Measurements from ENCODE around the gene CNTNAP4. TPM values are rescaled to one million over a fixed set of nuclear protein-coding genes. Genes with fewer than 3 reads are reported as not detected.

The CNTNAP4 gene
- total and polyA plus RNA-seq, 12 donors, result 0.17 to 2.6 (median 0.56) TPM; not detected in 5

GRCh38 chr16:76459111-76459510 lies 181.9 kb downstream of the CNTNAP4 start:
- H3K36me3 ChIP-seq (replicated peaks in 1 of 2), result no peaks in the 10 kb centered on the region
- H3K27ac ChIP-seq, result no peak overlapping the region
- H3K4me1 ChIP-seq (replicated peaks in 1 of 2), result no peaks in the 10 kb centered on the region
- no peak for DNase-seq
- intact Hi-C loops (cut with DNase I), result no loop called here
- no peaks in the 10 kb centered on the region for H3K27me3 ChIP-seq
- H3K9me3 ChIP-seq (replicated peaks in 1 of 3), result no peaks in the 10 kb centered on the region
- H3K4me3 ChIP-seq, result no peak overlapping the region
- WGBS, 4 donors, result 65 to 77% (median 75%) methylated on average over 2 of the region's 2 CpGs
- TF ChIP-seq CTCF (IDR thresholded peaks at IDR 0.05), result no peak
- no peak for TF ChIP-seq POLR2A (IDR thresholded peaks at IDR 0.05)

- intact Hi-C loops (cut with DNase I), result no loop called here
- Histone ChIP-seq H3K27ac (no peak overlapping the region), H3K4me1 (replicated peaks in 1 of 2) (no peaks in the 10 kb centered on the region), H3K36me3 (replicated peaks in 1 of 2) (no peaks in the 10 kb centered on the region), H3K9me3 (replicated peaks in 1 of 3) (no peaks in the 10 kb centered on the region), H3K4me3 (no peak overlapping the region), H3K27me3 (no peaks in the 10 kb centered on the region)
- no peak for DNase-seq
- no peak for TF ChIP-seq POLR2A (IDR thresholded peaks at IDR 0.05)
- no peak for TF ChIP-seq CTCF (IDR thresholded peaks at IDR 0.05)
- 70 to 73% (median 71%) methylated on average over 8 of the region's 8 CpGs for WGBS, 4 donors
Observed at GRCh38 chr16:76461836-76462235, 184.6 kb downstream of the CNTNAP4 start.

GRCh38 chr16:76464955-76465620 lies 187.9 kb downstream of the CNTNAP4 start:
- TF ChIP-seq CTCF (IDR thresholded peaks at IDR 0.05) (no peak), POLR2A (IDR thresholded peaks at IDR 0.05) (no peak)
- Histone ChIP-seq H3K4me3 (no peak overlapping the region), H3K27me3 (no peaks in the 10 kb centered on the region), H3K36me3 (replicated peaks in 1 of 2) (no peaks in the 10 kb centered on the region), H3K4me1 (replicated peaks in 1 of 2) (no peaks in the 10 kb centered on the region), H3K9me3 (replicated peaks in 1 of 3) (no peaks in the 10 kb centered on the region), H3K27ac (no peak overlapping the region)
- WGBS, 4 donors, result 62 to 81% (median 75%) methylated on average over 3 of the region's 3 CpGs
- DNase-seq, result no peak
- intact Hi-C loops (cut with DNase I), result no loop called here

- no peak overlapping the region for H3K4me3 ChIP-seq
- intact Hi-C loops (cut with DNase I), result no loop called here
Observed at GRCh38 chr16:76466871-76467270, 189.7 kb downstream of the CNTNAP4 start.

More at GRCh38 chr16:76466871-76467270, 189.7 kb downstream of the CNTNAP4 start:
- Histone ChIP-seq H3K9me3 (replicated peaks in 1 of 3) (no peaks in the 10 kb centered on the region), H3K4me1 (replicated peaks in 1 of 2) (no peaks in the 10 kb centered on the region), H3K27ac (no peak overlapping the region), H3K36me3 (replicated peaks in 1 of 2) (no peaks in the 10 kb centered on the region), H3K27me3 (no peaks in the 10 kb centered on the region)
- TF ChIP-seq POLR2A (IDR thresholded peaks at IDR 0.05) (no peak), CTCF (IDR thresholded peaks at IDR 0.05) (no peak)
- DNase-seq, result no peak

All from adrenal gland (tissue), 12 donors.